LNCaP clone FGC (cell line): ENCODE data around the gene TMEM116.

Source experiments
- DNase-seq: peaks from one replicate; pipeline ENCODE4 v3.0.0-alpha.2; 2011; ENCODE audit warnings: low read depth
- H3K4me3 ChIP-seq: 2 replicates; pipeline ENCODE4 v1.5.1; 2011; ENCODE audit warnings: mild to moderate bottlenecking, low read depth, low read length, control low read depth
- CTCF ChIP-seq: IDR thresholded peaks from 2 replicates; pipeline ENCODE4 v1.5.1; 2012; ENCODE audit warnings: mild to moderate bottlenecking; ENCODE audit not compliant: control insufficient read depth, insufficient read depth; ENCODE audit errors: extremely low read depth

The TMEM116 gene

GRCh38 chr12:111943929-111944328, 69.0 kb downstream of the TMEM116 start:
- TF ChIP-seq CTCF: no peak
- H3K4me3 ChIP-seq: no peak overlapping the region
- DNase-seq: no peak

DNA sequence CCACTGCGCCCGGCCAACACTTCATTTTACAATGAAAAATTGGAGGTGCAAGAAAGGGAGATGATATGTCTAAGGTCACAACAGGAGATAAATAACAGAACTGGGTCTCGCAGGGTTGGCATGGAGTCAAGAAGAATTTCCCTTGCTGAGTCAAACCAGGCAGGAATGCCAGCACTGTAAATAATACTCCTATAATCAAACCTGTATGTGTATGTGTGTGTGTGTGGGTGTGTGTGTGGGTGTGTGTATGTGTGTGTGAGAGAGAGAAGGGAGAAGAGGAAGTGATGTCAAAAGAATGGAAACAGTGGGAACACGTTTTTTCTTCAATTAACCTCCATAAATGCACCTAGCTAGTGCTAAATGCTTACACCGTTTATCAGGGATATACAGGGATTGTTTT, 70.4 kb downstream of the TMEM116 start:
- no peak overlapping the region for H3K4me3 ChIP-seq
- TF ChIP-seq CTCF: no peak
- DNase-seq: no peak

DNA sequence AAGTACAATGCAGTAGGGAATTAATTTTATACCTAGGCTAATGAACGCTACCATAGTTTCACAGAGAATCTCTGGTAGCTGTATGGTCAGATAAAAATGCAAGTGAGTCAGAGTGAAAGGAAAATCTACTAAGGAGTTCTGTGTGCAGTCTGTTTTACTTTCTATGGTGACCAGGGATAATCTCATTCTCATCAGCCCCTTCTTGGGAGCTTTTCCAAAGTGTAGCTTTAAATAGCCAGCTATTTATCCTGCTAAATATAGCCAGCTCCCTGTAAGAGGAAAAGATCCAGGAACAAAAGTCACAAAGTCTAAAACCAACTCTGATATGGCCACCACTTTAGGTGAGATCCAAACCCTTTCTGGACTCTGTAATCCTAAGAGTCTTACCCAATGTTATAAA, 75.5 kb downstream of the TMEM116 start:
- no peak for TF ChIP-seq CTCF
- no peak overlapping the region for H3K4me3 ChIP-seq
- DNase-seq: no peak

GRCh38 chr12:111936869-111937268, 76.1 kb downstream of the TMEM116 start:
- TF ChIP-seq CTCF: no peak
- no peak overlapping the region for H3K4me3 ChIP-seq
- no peak for DNase-seq

DNA sequence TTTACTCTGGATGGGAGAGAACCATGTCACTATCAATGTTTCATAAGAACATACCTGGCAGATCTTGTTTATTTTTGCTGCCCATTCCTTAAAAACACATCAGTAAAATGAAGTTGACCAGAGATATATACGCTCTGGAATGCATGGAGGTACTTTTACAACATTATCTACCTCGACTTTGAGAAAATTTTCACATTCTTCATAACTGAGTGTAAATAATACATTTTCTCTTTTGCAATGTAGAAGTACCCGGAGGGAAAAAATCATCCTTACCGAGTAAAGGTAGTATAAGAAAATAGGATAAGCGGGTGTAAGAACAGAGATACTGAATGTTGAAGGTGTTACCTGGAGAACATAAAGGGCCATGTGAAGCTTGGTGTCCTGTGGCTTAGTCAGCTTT, 80.7 kb downstream of the TMEM116 start:
- no peak for TF ChIP-seq CTCF
- DNase-seq: no peak
- H3K4me3 ChIP-seq: no peak overlapping the region

GRCh38 chr12:111927346-111927745, 85.6 kb downstream of the TMEM116 start:
- DNase-seq: no peak
- no peak overlapping the region for H3K4me3 ChIP-seq
- no peak for TF ChIP-seq CTCF

- no peak overlapping the region for H3K4me3 ChIP-seq
- no peak for DNase-seq
Observed at GRCh38 chr12:111926631-111927030, 86.3 kb downstream of the TMEM116 start.

More at GRCh38 chr12:111926631-111927030, 86.3 kb downstream of the TMEM116 start:
- TF ChIP-seq CTCF: no peak
